Neural cell (in vitro differentiated cells): ENCODE results near the gene PPP1R15B.

Experiments used
- EZH2 ChIP-seq: fragments of 200-600, 300-800 bp; shearing (Covaris generic), sonication (generic); IDR thresholded peaks from 2 replicates; pipeline ENCODE4 v1.6.1; 2014; ENCODE audit warnings: antibody characterized with exemption, low read length, borderline replicate concordance, mild to moderate bottlenecking; ENCODE audit not compliant: insufficient read depth, poor library complexity, severe bottlenecking
- MXI1 ChIP-seq: fragments of 450-650 bp; conservative IDR thresholded peaks from 2 replicates; pipeline ENCODE4 v1.6.1; 2014; ENCODE audit warnings: antibody characterized with exemption, mild to moderate bottlenecking; ENCODE audit not compliant: poor library complexity, severe bottlenecking
- POLR2AphosphoS5 ChIP-seq: IDR thresholded peaks from 2 replicates; pipeline ENCODE4 v1.6.1; 2012
- RAD21 ChIP-seq: fragments of 450-650 bp; conservative IDR thresholded peaks from 2 replicates; pipeline ENCODE4 v1.6.1; 2014; ENCODE audit warnings: antibody characterized with exemption, mild to moderate bottlenecking, moderate library complexity
- SMC3 ChIP-seq: fragments of 450-650 bp; conservative IDR thresholded peaks from 2 replicates; pipeline ENCODE4 v1.6.1; 2014; ENCODE audit warnings: antibody characterized with exemption, mild to moderate bottlenecking, moderate library complexity; ENCODE audit not compliant: poor library complexity
- TAF1 ChIP-seq: IDR thresholded peaks from 2 replicates; pipeline ENCODE4 v1.6.1; 2012; ENCODE audit warnings: low read depth
- TF ChIP-seq, protein P1 (sequence below): fragments of 450-650 bp; IDR thresholded peaks from 2 replicates; pipeline ENCODE4 v1.5.1; 2014; ENCODE audit warnings: antibody characterized with exemption, mild to moderate bottlenecking, moderate library complexity; ENCODE audit not compliant: poor library complexity, severe bottlenecking
- TF ChIP-seq, protein P2 (sequence below): IDR thresholded peaks from 2 replicates; pipeline ENCODE4 v1.6.1; 2012; ENCODE audit warnings: borderline replicate concordance

DNA sequence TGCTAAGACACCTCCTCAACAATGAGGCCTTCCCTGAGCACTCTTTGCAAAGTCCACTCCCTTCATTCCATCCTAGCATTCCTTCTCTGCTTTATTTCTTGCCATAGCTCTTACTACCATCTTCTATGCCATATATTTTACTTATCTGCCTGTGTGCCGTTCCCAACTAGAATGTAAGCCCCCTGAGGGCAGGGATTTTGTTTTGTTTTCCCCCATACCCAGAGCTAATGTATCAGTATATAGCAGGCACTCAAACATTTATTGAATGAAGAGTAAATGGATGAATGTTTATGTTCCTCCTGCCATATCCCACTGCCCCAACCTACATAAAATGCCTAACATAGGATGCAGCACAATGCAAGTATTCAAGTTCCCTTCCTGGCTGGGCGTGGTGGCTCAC, 14.9 kb upstream of the PPP1R15B start:
- TF ChIP-seq EZH2 (no peak), RAD21 (no peak), TAF1 (no peak), SMC3 (no peak), POLR2AphosphoS5 (no peak), MXI1 (no peak)
- TF ChIP-seq, protein P1, sequence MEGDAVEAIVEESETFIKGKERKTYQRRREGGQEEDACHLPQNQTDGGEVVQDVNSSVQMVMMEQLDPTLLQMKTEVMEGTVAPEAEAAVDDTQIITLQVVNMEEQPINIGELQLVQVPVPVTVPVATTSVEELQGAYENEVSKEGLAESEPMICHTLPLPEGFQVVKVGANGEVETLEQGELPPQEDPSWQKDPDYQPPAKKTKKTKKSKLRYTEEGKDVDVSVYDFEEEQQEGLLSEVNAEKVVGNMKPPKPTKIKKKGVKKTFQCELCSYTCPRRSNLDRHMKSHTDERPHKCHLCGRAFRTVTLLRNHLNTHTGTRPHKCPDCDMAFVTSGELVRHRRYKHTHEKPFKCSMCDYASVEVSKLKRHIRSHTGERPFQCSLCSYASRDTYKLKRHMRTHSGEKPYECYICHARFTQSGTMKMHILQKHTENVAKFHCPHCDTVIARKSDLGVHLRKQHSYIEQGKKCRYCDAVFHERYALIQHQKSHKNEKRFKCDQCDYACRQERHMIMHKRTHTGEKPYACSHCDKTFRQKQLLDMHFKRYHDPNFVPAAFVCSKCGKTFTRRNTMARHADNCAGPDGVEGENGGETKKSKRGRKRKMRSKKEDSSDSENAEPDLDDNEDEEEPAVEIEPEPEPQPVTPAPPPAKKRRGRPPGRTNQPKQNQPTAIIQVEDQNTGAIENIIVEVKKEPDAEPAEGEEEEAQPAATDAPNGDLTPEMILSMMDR: no peak
- TF ChIP-seq, protein P2, sequence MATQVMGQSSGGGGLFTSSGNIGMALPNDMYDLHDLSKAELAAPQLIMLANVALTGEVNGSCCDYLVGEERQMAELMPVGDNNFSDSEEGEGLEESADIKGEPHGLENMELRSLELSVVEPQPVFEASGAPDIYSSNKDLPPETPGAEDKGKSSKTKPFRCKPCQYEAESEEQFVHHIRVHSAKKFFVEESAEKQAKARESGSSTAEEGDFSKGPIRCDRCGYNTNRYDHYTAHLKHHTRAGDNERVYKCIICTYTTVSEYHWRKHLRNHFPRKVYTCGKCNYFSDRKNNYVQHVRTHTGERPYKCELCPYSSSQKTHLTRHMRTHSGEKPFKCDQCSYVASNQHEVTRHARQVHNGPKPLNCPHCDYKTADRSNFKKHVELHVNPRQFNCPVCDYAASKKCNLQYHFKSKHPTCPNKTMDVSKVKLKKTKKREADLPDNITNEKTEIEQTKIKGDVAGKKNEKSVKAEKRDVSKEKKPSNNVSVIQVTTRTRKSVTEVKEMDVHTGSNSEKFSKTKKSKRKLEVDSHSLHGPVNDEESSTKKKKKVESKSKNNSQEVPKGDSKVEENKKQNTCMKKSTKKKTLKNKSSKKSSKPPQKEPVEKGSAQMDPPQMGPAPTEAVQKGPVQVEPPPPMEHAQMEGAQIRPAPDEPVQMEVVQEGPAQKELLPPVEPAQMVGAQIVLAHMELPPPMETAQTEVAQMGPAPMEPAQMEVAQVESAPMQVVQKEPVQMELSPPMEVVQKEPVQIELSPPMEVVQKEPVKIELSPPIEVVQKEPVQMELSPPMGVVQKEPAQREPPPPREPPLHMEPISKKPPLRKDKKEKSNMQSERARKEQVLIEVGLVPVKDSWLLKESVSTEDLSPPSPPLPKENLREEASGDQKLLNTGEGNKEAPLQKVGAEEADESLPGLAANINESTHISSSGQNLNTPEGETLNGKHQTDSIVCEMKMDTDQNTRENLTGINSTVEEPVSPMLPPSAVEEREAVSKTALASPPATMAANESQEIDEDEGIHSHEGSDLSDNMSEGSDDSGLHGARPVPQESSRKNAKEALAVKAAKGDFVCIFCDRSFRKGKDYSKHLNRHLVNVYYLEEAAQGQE: no peak
